WTC11 (cell line): ENCODE data around the gene HACD1. TPM values are rescaled to one million over a fixed set of nuclear protein-coding genes. Genes with fewer than 3 reads are reported as not detected.

Experiments
- ATAC-seq: fragments of 200-7000 bp; cut with Tn5 transposase; 2 replicates; pipeline ENCODE4 v1.10.0; 2021; ENCODE audit warnings: mild to moderate bottlenecking, moderate library complexity
- CTCF ChIA-PET: fragments of 300-600 bp; sonication (Branson Sonifier 250); formaldehyde crosslinking; loops from one replicate; lab custom pipeline; 2021; ENCODE audit warnings: antibody characterized with exemption; lab: Charles Lee
- POLR2A ChIA-PET: fragments of 350-600 bp; sonication (Branson Sonifier 250); formaldehyde crosslinking; loops from one replicate; lab custom pipeline; 2021; ENCODE audit warnings: antibody characterized with exemption; lab: Charles Lee
- DNase-seq: peaks from one replicate; pipeline ENCODE4 v3.0.0; 2021; ENCODE audit warnings: low spot score
- H3K27ac Mint-ChIP-seq: 2 replicates; pipeline ENCODE4 v1.8.0; 2021; ENCODE audit warnings: mixed read lengths
- H3K27me3 Mint-ChIP-seq: 2 replicates; pipeline ENCODE4 v1.8.0; 2021; ENCODE audit warnings: low read depth, mild to moderate bottlenecking, moderate library complexity, mixed read lengths
- H3K36me3 Mint-ChIP-seq: 2 replicates; pipeline ENCODE4 v1.8.0; 2021; ENCODE audit warnings: mixed read lengths
- H3K4me1 Mint-ChIP-seq: 2 replicates; pipeline ENCODE4 v1.8.0; 2022; ENCODE audit warnings: mixed read lengths
- H3K4me3 Mint-ChIP-seq: 2 replicates; pipeline ENCODE4 v1.8.0; 2021; ENCODE audit warnings: mild to moderate bottlenecking, moderate library complexity, mixed read lengths
- H3K9me3 Mint-ChIP-seq: 2 replicates; pipeline ENCODE4 v1.8.0; 2021; ENCODE audit warnings: mixed read lengths
- AR ChIP-seq: fragments of 250-450 bp; sonication (Bioruptor Pico); IDR thresholded peaks from 2 replicates; pipeline ENCODE4 v1.9.0; 2021; ENCODE audit warnings: mild to moderate bottlenecking
- CDX4 ChIP-seq: fragments of 250-450 bp; sonication (Bioruptor Pico); IDR thresholded peaks from 2 replicates; pipeline ENCODE4 v1.9.0; 2021; ENCODE audit warnings: moderate library complexity, mild to moderate bottlenecking, inconsistent platforms, borderline replicate concordance
- CREB1 ChIP-seq: sonication (generic); formaldehyde crosslinking; IDR thresholded peaks from 2 replicates; pipeline ENCODE4 v1.8.0; 2023; ENCODE audit warnings: mild to moderate bottlenecking, missing genetic modification reagents
- E2F1 ChIP-seq: sonication (generic); formaldehyde crosslinking; IDR thresholded peaks from 2 replicates; pipeline ENCODE4 v1.8.0; 2022; ENCODE audit warnings: mild to moderate bottlenecking, missing genetic modification reagents
- EMX1 ChIP-seq: fragments of 250-450 bp; sonication (Bioruptor Pico); IDR thresholded peaks from 2 replicates; pipeline ENCODE4 v1.8.0; 2021; ENCODE audit warnings: mild to moderate bottlenecking
- ESRRA ChIP-seq: sonication (generic); formaldehyde crosslinking; IDR thresholded peaks from 2 replicates; pipeline ENCODE4 v1.8.1; 2022; ENCODE audit warnings: mild to moderate bottlenecking, missing genetic modification reagents, borderline replicate concordance
- FOXP1 ChIP-seq: sonication (generic); formaldehyde crosslinking; IDR thresholded peaks from 2 replicates; pipeline ENCODE4 v1.8.0; 2022; ENCODE audit warnings: missing genetic modification reagents, mild to moderate bottlenecking, moderate library complexity, borderline replicate concordance
- FOXP4 ChIP-seq: sonication (generic); formaldehyde crosslinking; IDR thresholded peaks from 2 replicates; pipeline ENCODE4 v1.8.0; 2022; ENCODE audit warnings: mild to moderate bottlenecking, missing genetic modification reagents
- IRF2 ChIP-seq: sonication (generic); formaldehyde crosslinking; IDR thresholded peaks from 2 replicates; pipeline ENCODE4 v1.8.0; 2022; ENCODE audit warnings: low read depth, missing genetic modification reagents, borderline replicate concordance
- KAT7 ChIP-seq: sonication (generic); formaldehyde crosslinking; IDR thresholded peaks from 2 replicates; pipeline ENCODE4 v1.8.1; 2023; ENCODE audit warnings: missing genetic modification reagents, mild to moderate bottlenecking, borderline replicate concordance
- NFATC4 ChIP-seq: fragments of 250-450 bp; sonication (Bioruptor Pico); IDR thresholded peaks from 2 replicates; pipeline ENCODE4 v1.9.0; 2021; ENCODE audit warnings: mild to moderate bottlenecking
- NFE2L1 ChIP-seq: sonication (generic); formaldehyde crosslinking; IDR thresholded peaks from 2 replicates; pipeline ENCODE4 v1.8.1; 2023; ENCODE audit warnings: missing genetic modification reagents
- NFYB ChIP-seq: sonication (generic); formaldehyde crosslinking; conservative IDR thresholded peaks from 2 replicates; pipeline ENCODE4 v1.8.0; 2022; ENCODE audit warnings: low read depth, missing genetic modification reagents
- NR1H2 ChIP-seq: sonication (generic); formaldehyde crosslinking; IDR thresholded peaks from 2 replicates; pipeline ENCODE4 v1.9.0; 2021; ENCODE audit warnings: mild to moderate bottlenecking, moderate library complexity, missing genetic modification reagents
- PRRX2 ChIP-seq: fragments of 250-450 bp; sonication (Bioruptor Pico); IDR thresholded peaks from 2 replicates; pipeline ENCODE4 v1.8.0; 2021; ENCODE audit warnings: mild to moderate bottlenecking
- SMAD4 ChIP-seq: sonication (generic); formaldehyde crosslinking; IDR thresholded peaks from 2 replicates; pipeline ENCODE4 v1.8.0; 2022; ENCODE audit warnings: mild to moderate bottlenecking, missing genetic modification reagents
- SOX15 ChIP-seq: fragments of 250-450 bp; sonication (Bioruptor Pico); IDR thresholded peaks from 2 replicates; pipeline ENCODE4 v1.9.0; 2021; ENCODE audit warnings: mild to moderate bottlenecking
- STAT6 ChIP-seq: sonication (generic); formaldehyde crosslinking; conservative IDR thresholded peaks from 2 replicates; pipeline ENCODE4 v1.8.1; 2023; ENCODE audit warnings: mild to moderate bottlenecking, low read depth, missing genetic modification reagents, moderate library complexity
- TCF7 ChIP-seq: sonication (generic); formaldehyde crosslinking; IDR thresholded peaks from 2 replicates; pipeline ENCODE4 v1.8.0; 2022; ENCODE audit warnings: mild to moderate bottlenecking, low read depth, missing genetic modification reagents, moderate library complexity
- ZMAT4 ChIP-seq: fragments of 250-450 bp; sonication (Bioruptor Pico); IDR thresholded peaks from 2 replicates; pipeline ENCODE4 v1.9.0; 2021; ENCODE audit warnings: mild to moderate bottlenecking
- ZNF138 ChIP-seq: sonication (generic); formaldehyde crosslinking; conservative IDR thresholded peaks from 2 replicates; pipeline ENCODE4 v1.8.1; 2022; ENCODE audit warnings: mild to moderate bottlenecking, moderate library complexity, missing genetic modification reagents
- ZNF317 ChIP-seq: sonication (generic); formaldehyde crosslinking; IDR thresholded peaks from 2 replicates; pipeline ENCODE4 v1.8.1; 2023; ENCODE audit warnings: low read depth, mild to moderate bottlenecking, moderate library complexity, missing genetic modification reagents, borderline replicate concordance
- ZNF416 ChIP-seq: fragments of 250-450 bp; sonication (Bioruptor Pico); IDR thresholded peaks from 2 replicates; pipeline ENCODE4 v1.9.0; 2021; ENCODE audit warnings: mild to moderate bottlenecking, inconsistent platforms
- ZSCAN18 ChIP-seq: fragments of 250-450 bp; sonication (Bioruptor Pico); IDR thresholded peaks from 2 replicates; pipeline ENCODE4 v2.1.2; 2022; ENCODE audit warnings: mild to moderate bottlenecking, moderate library complexity
- total RNA-seq: library from RNA; stranded (reverse); gene quantifications from 3 replicates; pipeline ENCODE4 v1.2.3, GENCODE V29; 2021

The HACD1 gene
- total RNA-seq, 1 experiment from 2014 or later: 18.6 TPM

- TF ChIP-seq IRF2 (CRISPR knock-in tag) (no peak), ZNF317 (CRISPR knock-in tag) (no peak), ZMAT4 (CRISPR knock-in tag) (no peak), SMAD4 (CRISPR knock-in tag) (no peak), STAT6 (CRISPR knock-in tag) (no peak), ESRRA (CRISPR knock-in tag) (no peak), ZSCAN18 (no peak), CDX4 (CRISPR knock-in tag) (no peak), CREB1 (CRISPR knock-in tag) (no peak), SOX15 (CRISPR knock-in tag) (no peak), NFYB (no peak), ZNF416 (no peak)
Observed at GRCh38 chr10:17626656-17627055, 9.5 kb upstream of the HACD1 start (continued).

GRCh38 chr10:17624996-17625395 is 7.8 kb upstream of the HACD1 start:
- ChIA-PET POLR2A (interaction anchor here (1.4 kb wide), 1 partner anchor 19 kb away, joined by 3 read pairs; the partner anchor contains the start of gene STAM), CTCF (no interaction called here)
- H3K9me3 Mint-ChIP-seq: peaks cover 8% of the 10 kb centered on the region
- H3K4me3 Mint-ChIP-seq: no peak overlapping the region
- H3K27ac Mint-ChIP-seq: no peak overlapping the region
- no peaks in the 10 kb centered on the region for H3K27me3 Mint-ChIP-seq
- no peak for TF ChIP-seq NR1H2 (CRISPR knock-in tag)
- TF ChIP-seq FOXP4 (CRISPR knock-in tag): no peak
- no peak for TF ChIP-seq NFATC4 (CRISPR knock-in tag)
- no peak for TF ChIP-seq ZMAT4 (CRISPR knock-in tag)
- TF ChIP-seq AR (CRISPR knock-in tag): no peak
- no peak for TF ChIP-seq ZNF138 (CRISPR knock-in tag)
- TF ChIP-seq NFE2L1 (CRISPR knock-in tag): no peak
- TF ChIP-seq PRRX2 (CRISPR knock-in tag): no peak
- no peak for TF ChIP-seq EMX1 (CRISPR knock-in tag)
- no peak for TF ChIP-seq E2F1 (CRISPR knock-in tag)
- TF ChIP-seq KAT7: no peak
- TF ChIP-seq TCF7 (CRISPR knock-in tag): no peak
- no peak for TF ChIP-seq FOXP1 (CRISPR knock-in tag)
- TF ChIP-seq, all 79 proteins: peak for 0
- Mint-ChIP-seq H3K4me1 (no peaks in the 10 kb centered on the region), H3K36me3 (no peaks in the 10 kb centered on the region)
- DNase-seq: no peak
- no peak for ATAC-seq
